ENCODE results near the gene FOXJ3. TPM values are rescaled to one million over a fixed set of nuclear protein-coding genes. Genes with fewer than 3 reads are reported as not detected.
A peak's percentile ranks its signal among the peaks of the same experiment; 100 is the strongest.

The FOXJ3 gene
- total and polyA plus RNA-seq, 2 of the 13 experiments (the other 11 are each of a cell fraction or from before 2014, with no cell fraction given): 16.6 to 48.5 TPM

GRCh38 chr1:42267904-42268303, 67.1 kb downstream of the FOXJ3 start:
- no peak for TF ChIP-seq GFI1 (CRISPR knock-in tag; IDR thresholded peaks at IDR 0.05; ENCODE audit: borderline replicate concordance)
- TF ChIP-seq BORCS8-MEF2B (CRISPR knock-in tag; IDR thresholded peaks at IDR 0.05): no peak
- TF ChIP-seq HBP1 (CRISPR knock-in tag; IDR thresholded peaks at IDR 0.05; ENCODE audit: low read depth): no peak
- no peak for TF ChIP-seq BRCA1 (CRISPR knock-in tag; IDR thresholded peaks at IDR 0.05)
- intact Hi-C loops (cut with micrococcal nuclease; ENCODE audit: unreplicated experiment): no loop called here
- peaks cover 1 to 42% of the 10 kb centered on the region in 2 experiments; a peak in 4 of 5 replicates for H3K36me3 ChIP-seq (replicated peaks in 1 of 2; ENCODE audit: control insufficient read depth in 1 of 2, insufficient read depth in 2 of 2, low read length in 2 of 2)
- H3K27me3 ChIP-seq (ENCODE audit: control insufficient read depth in 1 of 2, insufficient read depth in 2 of 2, low read length in 2 of 2): no peaks in the 10 kb centered on the region
- ChIA-PET POLR2A (no interaction called here), CTCF (ENCODE audit: low intra/inter-chr PET ratio, low total read pairs) (no interaction called here)
- ATAC-seq (no peak), FAIRE-seq (no peak), DNase-seq (ENCODE audit: low spot score) (no peak)
- in situ Hi-C loops (cut with HindIII; ENCODE audit: extremely low pct_ligation_motif_present, low pct_unique_long_range_greater_than_20kb): no loop called here
- no peaks in the 10 kb centered on the region for H3K4me1 ChIP-seq (ENCODE audit: insufficient read depth, low read length)
- peaks cover 28% of the 10 kb centered on the region for H3K79me2 ChIP-seq (ENCODE audit: insufficient read depth, low read length)
- no peaks in the 10 kb centered on the region for H3K9me3 ChIP-seq (ENCODE audit: low read length)
- no peak overlapping the region for H3K9ac ChIP-seq (ENCODE audit: insufficient read depth, low read depth, low read length)
- BruUV-seq (replicated peaks): no TSS peak
- H3K4me2 ChIP-seq (ENCODE audit: low read depth, low read length): no peak overlapping the region
- H3K4me3 ChIP-seq (replicated peaks in 1 of 3; ENCODE audit: insufficient read depth in 1 of 3, low read depth in 2 of 3, low read length in 3 of 3): no peak overlapping the region
- 0 out of 2 replicates have a peak, but pooled peaks cover 10% of the 10 kb centered on the region for H4K20me1 ChIP-seq (ENCODE audit: insufficient read depth, low read length)
- H3K27ac ChIP-seq (ENCODE audit: extremely low read length, insufficient read depth, low read length): no peak overlapping the region
- no peak overlapping the region for H2AFZ ChIP-seq (ENCODE audit: low read length)

GRCh38 chr1:42266253-42267135, 68.5 kb downstream of the FOXJ3 start:
- peaks cover 4 to 48% of the 10 kb centered on the region in 2 experiments for H3K36me3 ChIP-seq (replicated peaks in 1 of 2; ENCODE audit: control insufficient read depth in 1 of 2, insufficient read depth in 2 of 2, low read length in 2 of 2)
- WGBS (ENCODE audit: low lambda C conversion rate): 97% methylated on average over 4 of the region's 4 CpGs
- no peak overlapping the region for H3K27ac ChIP-seq (ENCODE audit: extremely low read length, insufficient read depth, low read length)
- no peaks in the 10 kb centered on the region for H3K4me1 ChIP-seq (ENCODE audit: insufficient read depth, low read length)
- no peak overlapping the region for H3K4me3 ChIP-seq (replicated peaks in 1 of 3; ENCODE audit: insufficient read depth in 1 of 3, low read depth in 2 of 3, low read length in 3 of 3)
- H3K4me2 ChIP-seq (ENCODE audit: low read depth, low read length): no peak overlapping the region
- peak; percentile 9 for TF ChIP-seq RBM22 (optimal IDR thresholded peaks at IDR 0.05; ENCODE audit: low read length)
- no peak for TF ChIP-seq ZNF577 (CRISPR knock-in tag; IDR thresholded peaks at IDR 0.05; ENCODE audit: borderline replicate concordance, low read depth)
- H3K9me3 ChIP-seq (ENCODE audit: low read length): no peaks in the 10 kb centered on the region
- H3K9ac ChIP-seq (ENCODE audit: insufficient read depth, low read depth, low read length): no peak overlapping the region
- no peaks in the 10 kb centered on the region for H3K27me3 ChIP-seq (ENCODE audit: control insufficient read depth in 1 of 2, insufficient read depth in 2 of 2, low read length in 2 of 2)
- no peak for DNase-seq (ENCODE audit: low spot score)
- intact Hi-C loops (cut with micrococcal nuclease; ENCODE audit: unreplicated experiment) (no loop called here), in situ Hi-C loops (cut with HindIII; ENCODE audit: extremely low pct_ligation_motif_present, low pct_unique_long_range_greater_than_20kb) (no loop called here)
- ChIA-PET CTCF (ENCODE audit: low intra/inter-chr PET ratio, low total read pairs) (no interaction called here), POLR2A (no interaction called here)
- no TSS peak for BruUV-seq (replicated peaks)
- H3K79me2 ChIP-seq (ENCODE audit: insufficient read depth, low read length): peaks cover 24% of the 10 kb centered on the region
- no peak overlapping the region for H2AFZ ChIP-seq (ENCODE audit: low read length)
- ATAC-seq: no peak
- 0 out of 2 replicates have a peak, but pooled peaks cover 5% of the 10 kb centered on the region for H4K20me1 ChIP-seq (ENCODE audit: insufficient read depth, low read length)
- FAIRE-seq: no peak
